C4-2B (cell line): Measurements from ENCODE around the gene XIRP2.
A peak's percentile ranks its signal among the peaks of the same experiment; 100 is the strongest.
"Not testable (repeated sequence)": the region's sequence is repeated elsewhere in the genome, so short reads cannot be mapped to it uniquely, and the experiment has no call there.

Source experiments
- H3K27ac ChIP-seq: fragments of 450-650 bp; 2 replicates; pipeline ENCODE4 v1.5.1; 2017
- ZFX ChIP-seq: fragments of 450-650 bp; IDR thresholded peaks from 2 replicates; pipeline ENCODE4 v1.6.1; 2017
- TF ChIP-seq, protein P1 (sequence below): fragments of 450-650 bp; conservative IDR thresholded peaks from 2 replicates; pipeline ENCODE4 v1.5.1; 2017; ENCODE audit warnings: mild to moderate bottlenecking

XIRP2 gene

DNA sequence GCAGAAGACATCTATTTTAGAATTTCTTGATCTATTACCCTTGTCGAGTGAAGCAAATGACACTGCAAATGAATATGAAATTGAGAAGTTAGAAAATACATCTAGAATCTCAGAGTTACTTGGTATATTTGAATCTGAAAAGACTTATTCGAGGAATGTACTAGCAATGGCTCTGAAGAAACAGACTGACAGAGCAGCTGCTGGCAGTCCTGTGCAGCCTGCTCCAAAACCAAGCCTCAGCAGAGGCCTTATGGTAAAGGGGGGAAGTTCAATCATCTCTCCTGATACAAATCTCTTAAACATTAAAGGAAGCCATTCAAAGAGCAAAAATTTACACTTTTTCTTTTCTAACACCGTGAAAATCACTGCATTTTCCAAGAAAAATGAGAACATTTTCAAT lies 370.4 kb downstream of the XIRP2 start:
- TF ChIP-seq ZFX, result no peak
- TF ChIP-seq, protein P1, sequence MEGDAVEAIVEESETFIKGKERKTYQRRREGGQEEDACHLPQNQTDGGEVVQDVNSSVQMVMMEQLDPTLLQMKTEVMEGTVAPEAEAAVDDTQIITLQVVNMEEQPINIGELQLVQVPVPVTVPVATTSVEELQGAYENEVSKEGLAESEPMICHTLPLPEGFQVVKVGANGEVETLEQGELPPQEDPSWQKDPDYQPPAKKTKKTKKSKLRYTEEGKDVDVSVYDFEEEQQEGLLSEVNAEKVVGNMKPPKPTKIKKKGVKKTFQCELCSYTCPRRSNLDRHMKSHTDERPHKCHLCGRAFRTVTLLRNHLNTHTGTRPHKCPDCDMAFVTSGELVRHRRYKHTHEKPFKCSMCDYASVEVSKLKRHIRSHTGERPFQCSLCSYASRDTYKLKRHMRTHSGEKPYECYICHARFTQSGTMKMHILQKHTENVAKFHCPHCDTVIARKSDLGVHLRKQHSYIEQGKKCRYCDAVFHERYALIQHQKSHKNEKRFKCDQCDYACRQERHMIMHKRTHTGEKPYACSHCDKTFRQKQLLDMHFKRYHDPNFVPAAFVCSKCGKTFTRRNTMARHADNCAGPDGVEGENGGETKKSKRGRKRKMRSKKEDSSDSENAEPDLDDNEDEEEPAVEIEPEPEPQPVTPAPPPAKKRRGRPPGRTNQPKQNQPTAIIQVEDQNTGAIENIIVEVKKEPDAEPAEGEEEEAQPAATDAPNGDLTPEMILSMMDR, result no peak
- no peak overlapping the region for H3K27ac ChIP-seq

DNA sequence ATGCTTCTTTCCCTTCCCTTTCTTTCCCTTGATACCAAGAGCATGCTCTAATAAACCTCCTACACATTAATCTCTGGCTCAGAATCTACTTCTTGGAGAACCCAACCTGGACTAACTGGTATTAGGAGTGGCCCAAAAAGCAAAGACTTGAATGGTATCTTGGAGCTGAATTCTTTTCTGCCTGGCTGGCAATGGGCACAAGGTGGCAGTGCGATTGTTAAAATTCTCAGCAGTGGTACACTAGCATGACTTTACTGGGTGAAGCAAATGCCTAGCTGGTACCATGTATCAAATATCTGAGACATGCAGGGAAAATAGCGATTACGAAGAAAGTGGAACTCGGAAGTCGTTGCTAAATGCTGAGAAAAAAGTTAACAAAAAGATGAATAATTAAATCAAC lies 376.1 kb downstream of the XIRP2 start:
- H3K27ac ChIP-seq, result no peak overlapping the region
- TF ChIP-seq ZFX, result no peak
- TF ChIP-seq, protein P1, result peak; percentile 57

DNA sequence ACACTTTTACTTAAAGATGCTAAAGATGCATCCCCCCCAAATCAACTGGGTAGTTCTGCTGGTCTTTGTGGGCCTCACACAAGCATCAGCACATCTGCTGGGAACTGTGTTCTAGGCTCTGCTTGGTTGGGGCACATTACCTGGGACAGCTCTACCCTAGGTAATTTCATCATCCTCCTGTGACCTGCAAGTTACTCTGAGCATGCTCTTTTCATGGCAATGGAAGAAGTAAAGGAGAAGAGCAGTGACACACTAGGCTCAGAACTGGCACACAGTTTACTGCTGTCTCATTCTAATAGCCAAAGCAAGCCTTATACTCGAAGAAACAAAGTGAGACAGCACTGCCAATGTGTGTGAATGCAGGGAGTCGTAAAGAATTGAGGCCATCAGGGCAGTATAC lies 376.7 kb downstream of the XIRP2 start:
- no peak overlapping the region for H3K27ac ChIP-seq
- no peak for TF ChIP-seq ZFX
- TF ChIP-seq, protein P1, result no peak

DNA sequence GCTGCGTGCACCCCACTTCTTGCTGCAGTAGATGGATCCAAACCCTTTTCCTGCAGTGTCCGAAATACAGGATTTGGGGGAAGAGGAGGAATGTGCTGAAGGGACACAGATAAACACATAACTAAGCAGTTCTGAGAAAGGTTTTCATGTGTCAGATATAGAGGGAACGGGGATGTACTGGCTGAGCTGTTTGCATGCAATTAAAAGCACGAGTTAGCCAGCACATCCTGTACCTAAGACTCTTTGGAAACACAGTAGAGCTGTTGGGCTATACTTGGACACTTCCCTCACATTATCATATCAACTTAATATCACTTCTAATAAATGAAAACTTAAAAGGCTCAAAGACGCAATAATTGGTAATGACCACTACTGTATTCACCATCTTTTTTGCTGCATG lies 377.4 kb downstream of the XIRP2 start:
- TF ChIP-seq, protein P1, result no peak
- no peak for TF ChIP-seq ZFX
- H3K27ac ChIP-seq, result no peak overlapping the region

DNA sequence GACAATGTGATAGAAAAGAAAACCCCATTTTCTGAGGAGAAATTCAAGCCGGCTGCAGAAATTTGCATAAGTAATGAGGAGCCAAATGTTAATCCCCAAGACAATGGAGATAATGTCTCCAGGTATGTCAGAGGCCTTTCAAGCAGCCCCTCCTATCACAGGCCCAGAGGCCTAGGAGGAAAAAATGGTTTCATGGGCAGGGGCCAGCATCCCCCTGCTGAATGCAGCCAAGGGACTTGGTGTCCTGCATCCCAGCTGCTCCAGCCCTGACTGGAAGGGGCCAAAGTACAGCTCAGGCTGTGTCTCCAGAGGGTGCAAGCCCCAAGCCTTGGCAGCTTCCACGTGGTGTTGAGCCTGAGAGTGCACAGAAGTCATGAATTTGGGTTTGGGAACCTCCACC lies 380.0 kb downstream of the XIRP2 start:
- not testable (repeated sequence) for H3K27ac ChIP-seq

GRCh38 chr2:167271932-167272331 lies 383.7 kb downstream of the XIRP2 start:
- TF ChIP-seq ZFX, result no peak
- TF ChIP-seq, protein P1, result no peak
- no peak overlapping the region for H3K27ac ChIP-seq

DNA sequence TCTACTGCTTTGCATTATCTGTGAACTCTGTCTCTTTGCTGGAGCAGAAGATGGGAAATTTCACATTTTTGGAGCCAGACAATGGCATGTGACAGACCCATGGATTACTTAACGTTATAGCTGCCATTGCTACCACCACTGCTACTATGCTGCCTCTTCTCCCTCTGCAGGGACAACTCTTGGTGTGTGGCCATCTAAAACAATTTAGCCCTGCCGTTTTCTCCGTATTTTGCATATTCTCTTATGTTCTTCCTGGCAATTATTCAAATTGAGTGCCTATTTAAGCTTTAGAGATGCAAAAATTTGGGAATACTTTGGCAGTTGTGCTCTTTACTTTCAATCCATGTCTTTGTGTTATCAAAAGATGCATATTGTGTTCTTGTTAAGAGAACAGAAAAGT lies 386.8 kb downstream of the XIRP2 start:
- no peak overlapping the region for H3K27ac ChIP-seq
- TF ChIP-seq, protein P1, result no peak
- no peak for TF ChIP-seq ZFX

DNA sequence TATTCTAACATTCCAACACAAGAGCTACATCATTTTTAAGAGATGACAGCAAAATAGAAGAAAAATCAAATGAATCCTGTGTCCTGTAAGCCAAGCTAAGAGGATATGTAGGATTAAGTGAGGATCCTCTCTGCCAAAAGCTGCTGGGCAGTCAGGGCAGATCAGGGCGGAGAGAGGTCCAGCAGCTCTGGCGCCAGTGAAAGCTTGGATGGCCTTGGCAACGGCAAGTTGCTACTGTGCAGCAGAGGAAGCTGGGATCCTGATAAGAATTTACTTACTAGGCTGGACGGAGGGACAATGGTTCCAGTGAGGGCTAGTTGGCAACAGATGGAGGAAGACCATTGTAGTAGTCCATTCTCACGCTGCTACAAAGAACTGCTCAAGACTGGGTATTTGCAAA lies 391.5 kb downstream of the XIRP2 start:
- H3K27ac ChIP-seq, result no peak overlapping the region
- TF ChIP-seq ZFX, result no peak
- TF ChIP-seq, protein P1, result no peak
